GM18511 (cell line): ENCODE measurements around the gene PIPOX.

Experiments used
- ATAC-seq: cut with Tn5 transposase; IDR thresholded peaks from one replicate; pipeline ENCODE4 v1.9.1; 2021; ENCODE audit warnings: mild to moderate bottlenecking, moderate library complexity; ENCODE audit not compliant: unreplicated experiment

PIPOX gene

DNA sequence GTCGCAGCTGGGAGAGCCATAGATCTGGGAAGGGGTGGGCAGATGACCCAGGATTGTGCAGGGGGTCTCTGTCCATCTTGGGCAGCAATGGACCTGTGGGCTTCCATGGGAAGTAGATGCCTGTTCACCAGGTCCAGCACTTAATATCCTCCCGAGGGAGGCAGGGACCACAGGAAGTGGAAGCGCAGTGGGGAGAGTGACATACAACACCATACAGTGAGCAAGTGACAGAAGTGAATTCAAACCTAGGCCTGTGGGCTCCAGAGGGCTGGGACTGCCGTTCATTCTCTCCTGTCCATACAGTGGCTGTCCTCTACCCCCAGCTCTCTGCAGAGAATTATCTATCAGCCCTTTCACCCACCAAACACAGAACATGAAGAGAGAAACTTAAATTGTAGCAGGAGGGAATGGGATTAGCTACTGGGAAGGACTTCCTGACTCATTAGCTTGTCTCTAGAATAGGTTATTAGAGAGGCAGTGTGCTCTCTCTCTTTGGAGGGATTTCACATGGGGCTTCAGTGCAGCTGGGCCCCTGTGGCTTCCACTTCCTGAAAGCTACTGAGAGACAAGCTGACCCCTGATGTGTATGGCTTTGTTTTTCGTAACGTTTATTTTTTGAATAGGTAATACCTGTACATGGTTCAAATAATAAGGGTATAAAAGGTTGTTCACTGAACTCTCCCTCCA lies 24.0 kb upstream of the PIPOX start:
- ATAC-seq: no peak

DNA sequence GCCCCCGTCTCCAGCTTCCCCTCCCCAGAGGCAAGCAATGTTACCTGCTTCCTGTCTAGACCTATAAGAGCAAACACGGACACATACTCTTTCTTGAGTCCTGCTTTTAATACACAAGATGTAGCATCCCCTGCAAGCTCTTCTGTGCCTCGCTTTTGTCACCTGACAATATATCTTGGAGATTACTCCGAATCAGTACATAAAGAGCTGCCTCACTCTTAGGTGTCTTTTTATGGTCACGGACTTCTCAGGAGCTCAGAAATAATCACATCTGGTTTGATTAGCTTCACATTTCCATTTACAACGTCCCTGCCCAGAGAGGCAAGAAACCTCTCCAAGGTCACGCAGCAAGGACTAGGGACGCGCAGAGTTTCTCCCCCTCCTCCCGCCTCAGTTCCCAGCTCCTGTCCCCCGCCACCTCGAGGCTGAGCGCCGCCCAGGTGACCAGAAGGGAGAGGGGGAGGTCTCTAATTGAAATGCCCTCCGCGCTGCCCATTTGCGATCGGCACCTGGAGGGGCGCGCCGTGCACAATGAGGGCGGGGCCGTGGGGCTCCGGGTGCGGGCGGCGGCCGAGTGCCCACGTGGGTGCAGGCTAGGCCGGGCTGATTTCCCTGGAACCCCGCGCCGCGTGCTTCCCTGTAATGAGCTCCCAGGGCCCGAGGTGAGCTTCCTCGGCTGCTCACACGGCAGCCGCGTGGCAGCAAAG lies 23.3 kb upstream of the PIPOX start:
- no peak for ATAC-seq

GRCh38 chr17:29020576-29020975 lies 22.4 kb upstream of the PIPOX start:
- no peak for ATAC-seq

DNA sequence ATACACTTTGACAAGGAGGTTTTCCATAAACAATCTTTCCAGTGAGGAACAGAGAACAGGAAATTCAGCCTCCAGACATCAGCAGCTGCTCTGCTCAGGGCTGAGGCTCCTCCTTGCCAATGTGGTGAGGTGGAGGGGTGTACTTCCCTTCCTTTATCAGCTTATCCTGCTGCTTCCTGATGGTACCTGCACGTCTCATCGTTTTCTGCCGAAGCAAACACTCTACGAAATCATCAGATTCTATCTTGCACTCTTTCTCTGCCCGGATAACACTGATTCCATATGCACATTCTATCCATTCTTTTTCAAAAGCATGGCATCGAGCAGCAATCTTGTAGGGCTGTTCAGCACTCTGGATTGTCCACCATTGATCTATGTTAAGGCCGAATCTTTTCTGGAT lies 21.7 kb upstream of the PIPOX start:
- ATAC-seq: no peak

DNA sequence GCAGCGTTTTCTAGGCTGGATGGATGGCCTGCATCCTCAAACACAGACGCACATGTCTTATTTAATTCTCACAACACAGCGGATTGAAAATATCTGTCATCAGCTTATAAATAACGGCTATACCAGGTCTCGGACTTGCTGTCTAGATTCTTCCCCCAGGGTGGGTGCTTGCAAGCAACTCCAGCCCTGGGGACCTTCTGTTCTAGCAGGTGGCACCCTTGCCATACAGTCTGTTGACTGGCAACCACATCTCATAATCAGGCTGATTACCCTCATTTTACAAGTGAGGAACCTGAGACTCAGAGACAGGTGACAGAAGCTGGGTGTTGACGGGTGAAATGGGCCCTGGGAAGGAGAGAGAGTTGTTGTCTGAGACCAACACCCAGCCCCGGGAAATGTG lies 20.9 kb upstream of the PIPOX start:
- no peak for ATAC-seq

GRCh38 chr17:29024316-29024952 lies 18.5 kb upstream of the PIPOX start:
- ATAC-seq: no peak

- no peak for ATAC-seq
These were observed 11.5 kb upstream of the PIPOX start for GRCh38 chr17:29031488-29031887.

GRCh38 chr17:29032013-29032856 lies 10.7 kb upstream of the PIPOX start:
- no peak for ATAC-seq

DNA sequence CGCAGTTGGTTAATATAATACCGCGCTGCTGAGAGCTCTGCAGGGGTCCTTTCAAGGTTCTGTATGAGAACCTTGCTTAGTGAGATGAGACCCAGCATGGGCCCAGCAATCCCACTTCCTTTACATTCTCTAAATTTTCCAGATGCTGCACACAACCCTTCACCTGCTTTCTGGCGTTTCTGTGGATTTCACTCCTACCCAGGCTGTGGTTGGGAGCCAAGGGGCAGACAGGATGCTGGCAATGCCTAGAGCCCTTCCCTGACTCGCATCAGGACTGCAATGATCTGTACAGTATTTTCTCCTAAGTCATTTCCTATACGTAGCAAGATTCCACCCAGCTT lies 10.1 kb upstream of the PIPOX start:
- no peak for ATAC-seq

- ATAC-seq: no peak
These were observed 8.4 kb upstream of the PIPOX start for GRCh38 chr17:29034510-29034909.

- no peak for ATAC-seq
These were observed 6.4 kb upstream of the PIPOX start for GRCh38 chr17:29036584-29036983.

- ATAC-seq: no peak
These were observed 5.2 kb upstream of the PIPOX start for GRCh38 chr17:29037739-29038084.

DNA sequence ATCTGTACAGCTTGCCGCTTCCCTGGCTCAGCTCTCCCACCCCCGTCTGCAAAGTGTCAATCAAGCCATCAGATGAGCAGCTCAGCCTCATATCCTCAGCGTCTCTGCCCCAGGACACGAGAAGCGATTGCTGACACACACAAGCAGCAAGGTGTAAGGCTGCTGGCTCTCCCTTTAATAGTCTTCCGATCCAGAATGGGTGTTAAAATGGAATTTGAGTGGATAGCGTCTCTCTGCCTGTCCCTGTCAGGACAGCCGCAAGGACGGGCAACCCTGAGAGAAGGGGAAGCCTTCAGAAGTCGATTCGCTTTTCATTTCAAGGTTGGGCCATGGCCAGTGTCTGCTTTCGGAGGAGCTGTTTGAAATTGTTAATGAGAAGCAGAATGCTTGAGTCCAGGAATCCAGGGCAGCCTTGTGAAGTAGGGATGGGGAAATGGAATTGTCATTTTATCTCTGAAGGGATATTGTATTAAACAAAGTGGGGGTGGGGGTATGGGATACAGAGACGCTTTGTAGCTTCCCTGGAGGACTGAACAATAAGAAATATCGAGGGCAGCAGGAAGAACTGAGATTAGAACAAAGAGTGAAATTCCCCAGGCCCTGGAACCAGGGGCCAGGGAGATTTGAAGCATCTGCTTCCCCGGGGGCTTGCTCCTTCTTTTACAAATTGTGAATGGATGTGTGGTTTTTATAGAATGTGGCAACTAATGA lies 4.7 kb upstream of the PIPOX start:
- ATAC-seq: no peak

- no peak for ATAC-seq
These were observed 3.0 kb upstream of the PIPOX start for GRCh38 chr17:29039764-29040598.

GRCh38 chr17:29041091-29041490 lies 1.9 kb upstream of the PIPOX start:
- no peak for ATAC-seq

- ATAC-seq: no peak
These were observed 1.4 kb upstream of the PIPOX start for GRCh38 chr17:29041571-29041970.

DNA sequence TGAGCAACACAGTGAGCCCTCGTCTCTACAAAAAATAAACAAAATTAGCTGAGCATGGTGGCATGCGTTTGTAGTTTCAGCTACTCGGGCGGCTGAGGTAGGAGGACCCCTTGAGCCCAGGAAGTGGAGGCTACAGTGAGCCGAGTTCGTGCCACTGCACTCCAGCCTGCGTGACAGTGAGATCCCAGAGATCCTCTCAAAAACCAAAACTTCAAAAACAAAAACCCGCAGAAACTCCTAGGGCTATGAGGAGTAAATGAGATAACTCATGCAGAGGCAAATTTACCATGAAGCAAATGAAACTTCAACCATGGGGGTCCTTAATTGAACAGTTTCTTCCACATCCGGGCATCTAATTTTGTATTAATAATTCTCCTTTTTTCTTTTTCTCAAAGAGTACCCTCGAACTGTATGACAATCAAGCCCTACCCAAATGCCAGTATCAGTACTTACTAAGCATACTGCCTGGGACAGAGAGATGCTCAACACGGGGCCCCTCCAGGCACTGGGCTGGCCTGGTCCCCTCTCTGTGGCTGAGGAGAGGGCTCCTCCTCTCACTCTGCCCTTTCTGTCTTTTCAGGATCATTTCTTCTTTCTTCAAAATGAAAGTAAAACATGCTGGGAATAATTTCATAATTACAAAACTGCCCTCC lies 789 bp upstream of the PIPOX start:
- ATAC-seq: no peak

DNA sequence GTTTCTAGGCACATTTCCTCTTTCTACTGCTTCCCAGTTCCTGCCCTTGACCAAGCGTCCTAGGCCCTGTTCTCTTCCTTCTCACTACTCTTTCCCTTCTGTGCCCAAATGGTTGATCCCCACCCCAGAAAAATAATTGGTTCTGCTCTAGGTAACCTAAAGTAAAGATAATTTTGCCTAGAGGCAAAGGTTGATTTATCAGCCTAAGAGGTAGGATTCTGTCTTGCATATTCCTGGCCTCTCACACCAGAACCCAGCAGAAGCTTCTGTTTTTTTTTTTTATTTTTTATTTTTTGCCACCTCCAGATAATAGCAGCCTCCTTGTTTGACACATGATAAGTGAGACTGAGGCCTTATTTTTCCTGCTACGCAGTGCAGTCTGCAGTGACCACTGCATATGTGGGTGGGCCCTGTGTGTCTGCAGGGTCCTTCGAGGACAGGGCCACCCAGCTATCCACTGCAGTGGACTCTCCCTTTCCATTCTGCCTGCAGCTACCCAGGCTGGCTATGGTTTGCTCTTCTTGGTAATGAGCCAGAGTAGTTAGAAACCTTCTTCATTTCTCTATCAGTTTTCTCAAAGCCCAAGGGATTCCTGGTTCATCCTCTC lies 701 bp downstream of the PIPOX start:
- ATAC-seq: no peak

DNA sequence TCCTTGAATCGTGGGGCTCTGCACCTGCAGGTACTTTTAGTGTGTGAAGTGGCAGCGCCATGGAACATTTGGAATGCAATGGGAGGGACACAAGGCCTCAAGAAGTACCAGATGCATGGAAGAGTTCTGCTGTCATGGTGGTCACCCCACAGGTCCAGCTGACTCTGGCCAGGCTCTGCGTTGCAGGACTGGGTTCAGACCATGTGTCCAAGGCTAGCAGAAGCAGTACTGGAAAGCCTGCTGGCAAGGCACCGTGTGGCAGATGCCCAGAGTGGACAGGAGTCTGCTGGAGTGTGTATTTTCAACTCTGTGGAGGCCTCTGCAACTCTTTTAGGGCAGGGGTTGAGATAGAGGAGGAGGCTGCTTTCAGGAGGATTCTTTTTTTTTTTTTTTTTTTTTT lies 2.1 kb downstream of the PIPOX start:
- no peak for ATAC-seq
